Stimulated activated CD8-positive, alpha-beta memory T cell treated with anti-CD3 and anti-CD28 coated beads, Interleukin-7, amount 100 ng/mL, for 24 hours (primary cell): ENCODE data around the gene ATP2C2.
"Not testable (repeated sequence)": the region's sequence is repeated elsewhere in the genome, so short reads cannot be mapped to it uniquely, and the experiment has no call there.

Experiments
- DNase-seq: peaks from one replicate; pipeline ENCODE4 v3.0.0-alpha.2; 2020; ENCODE audit warnings: low read depth

Gene ATP2C2

GRCh38 chr16:84368308-84368996, at the start of gene ATP2C2:
ATP2C2 (plus strand) TSS chr16:84368538; CDS start chr16:84368616, 78 bp downstream.
- DNase-seq, result no peak

- DNase-seq, result no peak
Measured at GRCh38 chr16:84319146-84319760, 49.1 kb upstream of the ATP2C2 start.

- DNase-seq, result no peak
Measured at GRCh38 chr16:84320511-84320910, 47.8 kb upstream of the ATP2C2 start.

GRCh38 chr16:84321932-84322331, 46.4 kb upstream of the ATP2C2 start:
- no peak for DNase-seq

GRCh38 chr16:84322749-84323148, 45.6 kb upstream of the ATP2C2 start:
- DNase-seq, result no peak

- no peak for DNase-seq
Measured at GRCh38 chr16:84323606-84324005, 44.7 kb upstream of the ATP2C2 start.

GRCh38 chr16:84324434-84325262, 43.7 kb upstream of the ATP2C2 start:
- DNase-seq, result no peak

- no peak for DNase-seq
Measured at GRCh38 chr16:84326545-84326944, 41.8 kb upstream of the ATP2C2 start.

- DNase-seq, result no peak
Measured at GRCh38 chr16:84327926-84328505, 40.3 kb upstream of the ATP2C2 start.

GRCh38 chr16:84329016-84329415, 39.3 kb upstream of the ATP2C2 start:
- DNase-seq, result no peak

GRCh38 chr16:84329843-84330684, 38.3 kb upstream of the ATP2C2 start:
- no peak for DNase-seq

GRCh38 chr16:84330685-84331050, 37.7 kb upstream of the ATP2C2 start:
- no peak for DNase-seq

GRCh38 chr16:84331998-84332780, 36.1 kb upstream of the ATP2C2 start:
- no peak for DNase-seq

GRCh38 chr16:84332975-84333684, 35.2 kb upstream of the ATP2C2 start:
- no peak for DNase-seq

GRCh38 chr16:84334058-84334457, 34.3 kb upstream of the ATP2C2 start:
- no peak for DNase-seq

GRCh38 chr16:84334482-84334881, 33.9 kb upstream of the ATP2C2 start:
- DNase-seq, result no peak

GRCh38 chr16:84337236-84337635, 31.1 kb upstream of the ATP2C2 start:
- not testable (repeated sequence) for DNase-seq

- no peak for DNase-seq
Measured at GRCh38 chr16:84339311-84339710, 29.0 kb upstream of the ATP2C2 start.

- DNase-seq, result no peak
Measured at GRCh38 chr16:84339766-84340165, 28.6 kb upstream of the ATP2C2 start.

GRCh38 chr16:84340325-84341040, 27.9 kb upstream of the ATP2C2 start:
- no peak for DNase-seq
